NB4 (cell line): Measurements from ENCODE around the gene PMAIP1.

ENCODE experiments used
- CTCF ChIP-seq: IDR thresholded peaks from one replicate; pipeline ENCODE4 v1.5.1; 2012; ENCODE audit warnings: low read depth, low read length
- MAX ChIP-seq: IDR thresholded peaks from 2 replicates; pipeline ENCODE4 v1.6.1; 2011; ENCODE audit warnings: low read depth, low read length
- MYC ChIP-seq: IDR thresholded peaks from 2 replicates; pipeline ENCODE4 v1.6.1; 2011; ENCODE audit warnings: low read depth, low read length
- POLR2A ChIP-seq: IDR thresholded peaks from 2 replicates; pipeline ENCODE4 v1.6.1; 2011; ENCODE audit warnings: mild to moderate bottlenecking; ENCODE audit not compliant: insufficient read length; ENCODE audit errors: extremely low read depth

DNA sequence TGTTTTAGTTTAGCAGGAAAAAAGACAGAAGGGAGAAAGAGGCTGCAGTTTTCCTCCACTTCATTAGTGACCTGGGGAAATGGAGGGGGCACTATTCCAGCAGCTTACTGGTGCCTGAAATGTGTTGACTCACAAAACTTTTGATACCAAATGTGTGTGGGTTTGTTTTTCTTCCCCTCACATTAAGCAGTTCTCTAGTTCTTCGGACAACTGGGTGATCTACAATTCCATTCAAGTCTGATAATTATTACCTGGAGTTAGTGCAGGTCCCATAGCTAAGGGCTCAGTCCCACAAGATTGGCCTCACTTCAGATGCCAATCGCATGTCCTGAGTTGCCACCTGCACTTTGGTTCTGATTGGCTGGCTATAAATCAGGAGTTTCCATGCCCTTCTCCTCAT lies 28.4 kb downstream of the PMAIP1 start:
- no peak for TF ChIP-seq CTCF
- TF ChIP-seq MAX: no peak
- TF ChIP-seq POLR2A: no peak
- no peak for TF ChIP-seq MYC
